ENCODE measurements around the gene CRYGN.
A peak's percentile ranks its signal among the peaks of the same experiment; 100 is the strongest.

Gene CRYGN

GRCh38 chr7:151413241-151413640 is 26.7 kb downstream of the CRYGN start:
- TF ChIP-seq, protein P1, sequence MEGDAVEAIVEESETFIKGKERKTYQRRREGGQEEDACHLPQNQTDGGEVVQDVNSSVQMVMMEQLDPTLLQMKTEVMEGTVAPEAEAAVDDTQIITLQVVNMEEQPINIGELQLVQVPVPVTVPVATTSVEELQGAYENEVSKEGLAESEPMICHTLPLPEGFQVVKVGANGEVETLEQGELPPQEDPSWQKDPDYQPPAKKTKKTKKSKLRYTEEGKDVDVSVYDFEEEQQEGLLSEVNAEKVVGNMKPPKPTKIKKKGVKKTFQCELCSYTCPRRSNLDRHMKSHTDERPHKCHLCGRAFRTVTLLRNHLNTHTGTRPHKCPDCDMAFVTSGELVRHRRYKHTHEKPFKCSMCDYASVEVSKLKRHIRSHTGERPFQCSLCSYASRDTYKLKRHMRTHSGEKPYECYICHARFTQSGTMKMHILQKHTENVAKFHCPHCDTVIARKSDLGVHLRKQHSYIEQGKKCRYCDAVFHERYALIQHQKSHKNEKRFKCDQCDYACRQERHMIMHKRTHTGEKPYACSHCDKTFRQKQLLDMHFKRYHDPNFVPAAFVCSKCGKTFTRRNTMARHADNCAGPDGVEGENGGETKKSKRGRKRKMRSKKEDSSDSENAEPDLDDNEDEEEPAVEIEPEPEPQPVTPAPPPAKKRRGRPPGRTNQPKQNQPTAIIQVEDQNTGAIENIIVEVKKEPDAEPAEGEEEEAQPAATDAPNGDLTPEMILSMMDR (IDR thresholded peaks at IDR 0.05; ENCODE audit: insufficient read depth, low read depth, low read length, missing control alignments), result no peak
- DNase-seq (ENCODE audit: low read depth), result no peak
- H3K4me3 ChIP-seq (ENCODE audit: low read length), result no peak overlapping the region

DNA sequence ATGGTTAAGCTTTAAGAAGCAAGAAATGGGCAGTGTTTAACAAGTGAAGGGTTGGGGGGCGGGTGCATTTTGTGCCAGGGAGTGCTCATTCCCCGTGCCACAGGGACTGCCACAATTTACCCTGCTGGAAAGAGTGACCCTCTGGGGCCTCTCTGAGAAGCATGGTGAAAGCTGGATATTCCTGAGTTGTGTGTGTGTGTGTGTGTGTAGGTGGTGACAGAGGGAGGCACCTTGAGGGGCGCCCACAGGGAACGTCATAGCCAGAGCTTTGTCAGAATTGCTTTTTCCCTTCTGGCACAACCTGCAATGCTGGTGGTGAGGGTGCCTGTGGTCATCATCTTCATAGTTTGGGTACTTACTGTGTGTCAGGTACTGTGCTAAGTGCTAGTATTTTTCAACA is 27.6 kb downstream of the CRYGN start:
- TF ChIP-seq, protein P1 (IDR thresholded peaks at IDR 0.05; ENCODE audit: insufficient read depth, low read depth, low read length, missing control alignments), result no peak
- no peak overlapping the region for H3K4me3 ChIP-seq (ENCODE audit: low read length)
- no peak for DNase-seq (ENCODE audit: low read depth)

DNA sequence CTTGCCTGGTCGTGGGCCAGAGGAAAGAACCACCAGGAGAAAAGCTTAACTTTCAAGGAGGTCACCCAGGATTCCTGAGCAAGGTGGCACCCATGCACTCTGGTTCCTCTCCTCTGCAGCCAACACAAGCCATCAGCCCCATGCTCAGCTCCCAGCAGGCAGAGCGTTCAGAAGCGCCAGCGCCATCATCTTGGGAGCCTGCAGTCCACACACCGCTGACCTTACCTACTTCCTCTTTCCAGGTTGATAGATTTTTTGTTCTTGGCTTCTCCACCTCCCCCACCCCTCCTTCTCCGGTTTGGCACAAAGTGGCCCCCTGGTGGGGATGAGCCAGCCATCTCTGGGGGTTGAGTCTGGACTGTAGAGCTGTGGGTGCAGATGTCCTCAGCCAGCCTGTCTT is 28.4 kb downstream of the CRYGN start:
- TF ChIP-seq, protein P1 (IDR thresholded peaks at IDR 0.05; ENCODE audit: insufficient read depth, low read depth, low read length, missing control alignments), result no peak
- no peak for DNase-seq (ENCODE audit: low read depth)
- H3K4me3 ChIP-seq (ENCODE audit: low read length), result no peak overlapping the region

- DNase-seq (ENCODE audit: low read depth), result no peak
- peak overlapping the region; percentile 15 for H3K4me3 ChIP-seq (ENCODE audit: low read length)
Measured at GRCh38 chr7:151410405-151411390, 29.2 kb downstream of the CRYGN start.

DNA sequence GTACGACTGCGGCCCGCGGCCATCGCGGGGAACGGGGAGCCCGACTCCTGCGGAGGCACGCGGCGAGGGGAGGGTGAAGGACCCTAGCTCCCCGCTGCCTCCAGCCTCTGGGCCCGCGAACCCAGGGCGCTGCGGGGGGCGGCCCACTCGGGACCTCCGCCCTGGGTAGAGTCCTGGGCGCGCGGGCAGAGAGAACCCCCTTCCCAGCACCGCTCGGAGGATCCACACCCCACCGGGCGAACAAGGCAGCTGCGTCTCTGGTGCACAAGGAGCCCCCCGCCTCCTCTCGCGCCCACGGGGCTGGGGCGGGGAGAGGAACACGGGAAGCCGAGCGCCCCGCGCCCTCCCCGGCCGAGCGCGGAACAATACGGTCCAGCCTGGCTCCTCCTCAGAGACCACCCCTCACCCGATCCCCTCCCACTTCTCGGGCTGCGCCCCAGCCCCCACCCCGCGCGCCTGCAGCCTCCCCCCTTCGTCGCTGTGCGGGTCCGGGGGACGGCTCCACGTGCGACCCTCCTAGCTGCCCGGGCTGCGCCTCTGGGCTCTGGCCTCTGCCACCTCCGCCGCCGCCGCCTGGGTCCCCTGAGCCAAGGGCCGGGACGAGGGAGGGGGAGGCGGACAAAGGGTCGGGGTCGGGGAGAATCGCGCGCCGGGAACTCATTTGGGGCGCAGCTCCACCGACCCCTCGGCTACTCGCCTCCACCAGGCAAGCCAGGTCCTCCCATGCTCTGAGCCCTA is 30.1 kb downstream of the CRYGN start, which contains the start of gene WDR86:
Gene WDR86 (minus strand): TSS at position 372 of the 738 bp plus-strand sequence. CDS start 449 bp downstream, outside the sequence.
- TF ChIP-seq, protein P1 (IDR thresholded peaks at IDR 0.05; ENCODE audit: insufficient read depth, low read depth, low read length, missing control alignments), result no peak
- no peak for DNase-seq (ENCODE audit: low read depth)
- H3K4me3 ChIP-seq (ENCODE audit: low read length), result peak within 1 kb of the TSS; percentile 15

More at GRCh38 chr7:151410405-151411390, 29.2 kb downstream of the CRYGN start:
- TF ChIP-seq, protein P1 (IDR thresholded peaks at IDR 0.05; ENCODE audit: insufficient read depth, low read depth, low read length, missing control alignments), result no peak

DNA sequence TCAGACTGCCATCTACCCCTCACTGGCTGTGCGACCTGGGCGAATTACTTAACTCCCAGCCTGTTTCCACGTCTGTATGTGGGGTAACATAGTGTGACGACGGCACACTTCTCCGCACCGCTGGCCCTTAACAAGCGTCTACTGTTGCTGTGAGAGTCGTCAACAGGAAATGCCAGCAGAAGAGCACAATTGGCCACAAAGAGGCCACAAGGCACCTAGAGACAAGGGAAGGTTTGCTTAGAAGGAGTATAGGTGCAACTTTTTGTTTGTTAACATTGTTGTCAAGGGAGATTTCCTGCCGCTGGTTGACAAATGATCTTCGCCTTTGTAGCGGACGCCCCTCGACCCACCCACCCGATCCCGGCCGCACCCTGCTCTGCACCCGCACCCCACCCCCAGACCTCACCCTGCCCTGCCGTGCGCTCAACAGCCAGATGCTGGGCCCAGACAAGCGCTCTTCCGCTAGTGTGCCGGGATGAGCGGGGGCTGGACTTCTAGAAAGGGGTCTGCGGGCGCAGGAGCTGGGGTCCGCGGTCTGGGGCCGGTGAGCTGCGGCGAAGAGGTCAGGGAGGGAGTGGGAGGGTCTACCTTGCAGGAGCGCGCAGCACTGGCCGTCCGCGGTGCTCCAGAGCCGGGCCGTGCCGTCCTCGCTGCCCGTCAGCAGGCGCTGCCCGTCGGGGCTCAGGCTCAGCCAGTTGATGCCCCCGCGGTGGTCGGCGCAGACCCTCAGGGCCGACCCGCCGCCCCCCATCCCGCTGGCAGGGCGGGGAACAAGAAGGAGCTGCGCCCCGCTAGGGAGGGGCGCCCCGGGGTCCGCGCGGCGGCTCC is 30.9 kb downstream of the CRYGN start:
- no peak overlapping the region for H3K4me3 ChIP-seq (ENCODE audit: low read length)
- TF ChIP-seq, protein P1 (IDR thresholded peaks at IDR 0.05; ENCODE audit: insufficient read depth, low read depth, low read length, missing control alignments), result no peak
- no peak for DNase-seq (ENCODE audit: low read depth)
